ENCODE results near the gene GPC4.

- TF ChIP-seq CTCF (IDR thresholded peaks at IDR 0.05) (no peak), POLR2A (IDR thresholded peaks at IDR 0.05) (no peak)
Observed at GRCh38 chrX:133325422-133325821, 89.9 kb downstream of the GPC4 start.

Measured in Peyer's patch (tissue), 4 donors.